Measurements from ENCODE around the gene LRRC61.

The LRRC61 gene

GRCh38 chr7:150358433-150358832 lies 35.3 kb downstream of the LRRC61 start:
- no peak for DNase-seq

- DNase-seq, result no peak
These were observed 36.0 kb downstream of the LRRC61 start for GRCh38 chr7:150358988-150359621.

DNA sequence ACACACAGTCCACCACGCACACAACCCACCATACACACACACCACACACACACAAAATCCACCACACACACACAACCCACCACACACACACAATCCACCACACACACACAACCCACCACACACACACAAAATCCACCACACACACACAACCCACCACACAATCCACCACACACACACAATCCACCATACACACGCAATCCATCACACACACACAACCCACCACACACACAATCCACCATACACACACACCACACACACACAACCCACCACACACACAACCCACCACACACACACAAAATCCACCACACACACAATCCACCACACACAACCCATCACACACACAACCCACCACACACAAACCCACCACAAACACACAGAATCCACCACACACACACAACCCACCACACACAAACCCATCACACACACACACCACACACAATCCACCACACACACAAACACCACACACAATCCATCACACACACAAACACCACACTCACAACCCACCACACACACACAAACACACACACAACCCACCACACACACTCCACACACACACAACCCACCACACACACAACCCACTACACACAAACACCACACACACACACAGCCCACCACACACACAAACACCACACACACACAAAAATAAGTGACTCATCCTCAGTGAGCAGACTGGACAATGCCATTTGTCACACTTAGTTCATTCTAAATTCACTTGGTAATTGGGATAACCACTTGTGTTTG lies 36.6 kb downstream of the LRRC61 start:
- DNase-seq, result no peak

DNA sequence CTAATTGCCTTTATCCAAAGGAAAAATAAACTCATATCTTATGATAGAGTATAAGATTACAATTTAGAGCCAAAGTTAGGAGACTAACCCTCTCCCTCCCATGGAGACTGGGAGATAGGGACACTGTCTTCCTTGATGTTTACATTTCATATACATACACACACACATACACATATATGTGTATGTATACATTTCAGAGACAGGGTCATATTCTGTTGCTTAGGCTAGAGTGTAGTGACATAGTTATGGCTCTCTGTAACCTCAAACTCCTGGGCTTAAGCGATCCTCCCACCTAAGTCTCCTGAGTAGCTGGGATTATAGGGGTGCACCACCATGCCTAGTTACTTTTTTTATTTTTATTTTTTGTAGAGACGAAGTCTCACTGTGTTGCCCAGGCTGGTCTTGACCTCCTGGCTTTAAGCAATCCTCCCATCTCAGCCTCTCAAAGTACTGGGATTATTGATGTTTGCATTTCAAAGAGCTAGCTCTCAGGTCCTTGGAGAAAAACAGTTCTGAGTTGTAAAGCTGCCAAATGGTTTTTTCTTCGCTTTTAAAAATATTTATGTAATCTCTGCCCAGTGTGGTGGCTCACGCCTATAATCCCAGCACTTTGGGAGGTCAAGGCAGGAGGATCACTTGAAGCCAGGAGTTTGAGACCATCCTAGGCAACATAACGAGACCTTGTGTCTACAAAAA lies 37.4 kb downstream of the LRRC61 start:
- no peak for DNase-seq

GRCh38 chr7:150361402-150361801 lies 38.2 kb downstream of the LRRC61 start:
- no peak for DNase-seq

DNA sequence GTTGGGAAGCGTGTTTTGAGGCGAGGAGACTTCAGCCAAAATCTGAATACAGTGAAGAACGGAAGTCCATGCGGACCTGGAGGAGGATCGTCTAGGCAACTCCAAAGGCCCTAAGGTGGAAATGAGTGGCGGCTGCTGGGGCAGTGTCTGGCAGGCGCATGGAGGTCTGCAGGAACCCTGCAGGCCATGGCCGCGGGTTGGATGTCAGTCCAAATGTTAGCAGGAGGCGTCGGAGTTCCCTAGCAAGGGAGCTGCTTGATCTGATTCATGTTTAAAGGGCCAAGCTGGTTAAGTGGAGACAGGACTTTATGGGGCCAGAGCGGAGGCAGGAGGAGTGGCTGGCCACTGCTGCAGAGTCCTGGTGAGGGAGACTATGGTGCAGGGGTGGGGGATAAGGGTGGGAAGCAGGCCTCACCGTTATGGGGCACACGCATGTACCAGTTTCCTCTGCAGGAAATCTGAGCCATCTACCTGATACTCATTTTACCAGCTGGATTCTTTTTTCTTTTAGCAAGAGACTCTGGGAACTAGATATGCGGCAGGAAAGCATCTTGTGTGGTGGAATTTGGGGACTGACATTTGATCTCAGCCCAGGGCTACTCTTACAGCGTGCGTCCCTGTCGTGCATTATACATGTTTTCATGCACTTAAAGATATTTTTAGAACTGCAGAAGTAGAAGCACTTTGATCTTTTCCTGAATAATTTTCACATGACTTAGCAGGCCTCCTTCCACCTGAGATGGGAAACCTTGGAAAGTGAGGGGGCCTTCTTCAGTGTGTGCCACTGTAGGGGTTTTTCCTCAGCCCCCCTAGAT lies 38.9 kb downstream of the LRRC61 start:
- DNase-seq, result no peak

DNA sequence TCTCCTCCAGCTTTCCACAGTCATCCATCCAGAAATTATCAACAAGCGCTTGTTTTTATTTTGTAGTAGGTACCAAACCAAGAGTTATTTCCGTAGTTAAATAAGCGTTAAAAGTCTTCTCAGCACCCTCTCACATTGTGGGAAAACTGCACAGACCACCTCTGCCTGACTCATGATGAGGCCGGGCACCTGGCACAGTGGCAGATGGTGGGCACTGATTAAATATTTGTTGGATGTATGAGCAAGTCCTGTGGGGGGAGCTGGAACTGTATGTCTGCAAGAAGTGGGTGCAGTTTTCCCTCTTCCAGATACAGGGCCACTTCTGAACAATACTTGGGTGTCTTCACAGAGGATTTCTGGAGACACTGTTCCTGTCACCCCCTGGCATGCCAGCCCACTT lies 40.2 kb downstream of the LRRC61 start:
- DNase-seq, result no peak

DNA sequence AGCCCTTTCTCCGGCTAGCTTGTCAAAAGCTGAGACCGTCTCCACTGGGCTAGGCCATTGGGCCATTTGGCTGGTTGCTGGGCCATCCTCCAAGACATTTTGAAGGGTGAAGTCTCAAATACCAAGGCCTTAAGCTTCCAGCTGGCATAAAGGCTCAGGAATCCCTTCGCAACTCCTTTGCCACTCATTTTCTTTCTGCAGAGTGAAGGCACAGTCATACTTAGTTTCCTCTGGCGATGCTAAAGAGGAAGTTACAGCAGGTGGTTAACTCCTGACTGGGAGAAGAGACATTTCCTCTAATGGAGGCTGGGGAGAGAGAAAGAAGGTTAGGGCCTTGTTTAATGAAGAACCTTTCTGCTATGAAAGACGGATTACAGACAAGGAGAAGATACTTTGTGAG lies 40.7 kb downstream of the LRRC61 start:
- no peak for DNase-seq

DNA sequence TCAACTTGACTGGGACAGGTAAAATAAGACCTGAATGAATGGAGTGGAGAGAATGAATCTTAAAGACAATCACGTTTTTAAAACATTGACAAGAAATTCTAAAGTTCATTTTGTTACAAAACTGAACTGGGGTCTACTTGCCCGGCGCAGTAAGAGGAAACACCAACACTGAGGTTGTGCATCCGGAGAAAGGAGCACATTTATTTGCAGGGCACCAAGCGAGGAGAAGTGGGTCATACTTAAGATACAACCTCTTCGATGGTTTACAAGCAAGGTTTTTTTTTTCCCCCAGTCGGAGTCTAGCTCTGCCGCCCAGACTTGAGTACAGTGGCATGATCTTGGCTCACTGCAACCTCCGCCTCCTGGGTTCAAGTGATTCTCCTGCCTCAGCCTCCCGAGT lies 42.0 kb downstream of the LRRC61 start:
- no peak for DNase-seq

DNA sequence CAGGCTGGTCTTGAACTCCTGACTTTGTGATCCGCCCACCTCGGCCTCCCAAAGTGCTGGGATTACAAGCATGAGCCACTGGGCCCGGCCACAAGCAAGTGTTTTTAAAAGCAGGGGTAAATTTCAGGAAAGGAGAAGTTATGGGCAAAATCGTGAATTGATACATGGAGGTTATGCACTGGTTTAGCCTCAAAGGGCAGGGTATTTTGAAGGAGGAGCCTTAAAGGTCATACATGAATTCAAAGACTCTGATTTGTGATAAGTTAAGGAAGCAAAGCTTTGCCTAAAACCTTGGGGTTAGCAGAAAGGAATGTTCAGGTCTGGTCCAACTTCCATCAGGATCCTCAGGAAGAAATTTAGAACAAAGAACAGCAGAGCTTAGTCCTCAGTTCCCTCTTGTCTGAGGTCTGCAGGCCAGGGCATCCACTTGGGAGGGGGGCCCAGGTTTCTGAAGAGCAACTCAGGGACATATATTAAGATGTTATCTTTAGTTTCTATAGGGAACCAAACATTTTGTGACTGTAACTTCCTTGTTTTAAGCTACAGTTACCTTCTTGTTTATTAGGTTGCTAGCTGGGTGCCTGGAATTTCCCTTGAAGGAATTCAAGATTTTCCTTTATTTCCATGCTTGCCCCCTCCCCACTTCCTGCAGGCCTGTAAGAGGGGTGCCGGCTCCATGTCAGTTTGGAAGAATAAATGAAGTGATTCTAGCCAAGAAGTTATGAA lies 42.7 kb downstream of the LRRC61 start:
- no peak for DNase-seq

DNA sequence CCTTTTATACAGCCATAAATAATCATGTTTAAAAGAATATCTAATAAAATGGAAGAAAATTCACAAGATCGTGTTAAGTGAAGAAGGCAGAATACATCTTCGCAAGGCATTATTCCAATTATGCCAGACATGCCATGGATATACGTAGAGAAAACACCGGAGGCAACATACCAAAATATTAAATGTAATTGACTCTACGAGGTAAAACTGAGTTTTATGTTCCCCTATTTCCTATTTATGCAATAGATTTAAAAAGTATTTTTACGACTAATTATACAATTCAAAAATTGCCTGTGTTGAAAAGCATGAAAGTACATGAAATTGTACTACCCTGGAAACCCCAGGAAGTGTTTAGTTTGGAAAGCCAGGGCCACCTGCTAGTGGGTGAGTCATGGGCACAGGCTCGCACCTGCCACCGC lies 44.5 kb downstream of the LRRC61 start:
- no peak for DNase-seq

GRCh38 chr7:150368096-150368883 lies 45.1 kb downstream of the LRRC61 start, which contains the start of gene REPIN1:
TSS of gene REPIN1 (plus strand) at chr7:150368822. CDS start at chr7:150369712, 890 bp downstream.
- DNase-seq, result peak; percentile 89

- DNase-seq, result peak; percentile 86
These were observed 46.0 kb downstream of the LRRC61 start for GRCh38 chr7:150368884-150369747.

- DNase-seq, result no peak
These were observed 46.8 kb downstream of the LRRC61 start for GRCh38 chr7:150369748-150370501.

DNA sequence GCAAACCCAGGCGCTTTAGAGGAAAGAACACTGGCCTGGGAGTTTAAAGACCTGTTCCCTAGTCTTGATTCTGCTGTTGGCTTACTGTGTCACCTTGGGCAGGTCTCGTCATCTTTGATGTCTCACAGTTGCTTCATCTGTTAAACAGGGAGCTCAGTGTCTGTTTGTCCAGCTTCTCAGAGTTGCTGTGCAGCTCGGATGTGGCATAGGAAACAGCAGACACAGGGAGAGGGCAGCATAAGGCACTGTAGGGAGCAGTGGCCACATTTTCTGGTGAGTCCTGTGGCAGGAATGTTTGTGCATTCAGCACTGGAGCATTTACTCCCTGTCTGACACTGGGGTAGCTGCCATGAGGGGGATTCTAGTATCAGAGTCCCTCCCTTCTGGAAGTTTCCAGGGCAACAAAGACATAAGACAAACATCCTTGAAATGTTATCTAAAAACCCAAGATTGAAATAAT lies 47.5 kb downstream of the LRRC61 start:
- no peak for DNase-seq

DNA sequence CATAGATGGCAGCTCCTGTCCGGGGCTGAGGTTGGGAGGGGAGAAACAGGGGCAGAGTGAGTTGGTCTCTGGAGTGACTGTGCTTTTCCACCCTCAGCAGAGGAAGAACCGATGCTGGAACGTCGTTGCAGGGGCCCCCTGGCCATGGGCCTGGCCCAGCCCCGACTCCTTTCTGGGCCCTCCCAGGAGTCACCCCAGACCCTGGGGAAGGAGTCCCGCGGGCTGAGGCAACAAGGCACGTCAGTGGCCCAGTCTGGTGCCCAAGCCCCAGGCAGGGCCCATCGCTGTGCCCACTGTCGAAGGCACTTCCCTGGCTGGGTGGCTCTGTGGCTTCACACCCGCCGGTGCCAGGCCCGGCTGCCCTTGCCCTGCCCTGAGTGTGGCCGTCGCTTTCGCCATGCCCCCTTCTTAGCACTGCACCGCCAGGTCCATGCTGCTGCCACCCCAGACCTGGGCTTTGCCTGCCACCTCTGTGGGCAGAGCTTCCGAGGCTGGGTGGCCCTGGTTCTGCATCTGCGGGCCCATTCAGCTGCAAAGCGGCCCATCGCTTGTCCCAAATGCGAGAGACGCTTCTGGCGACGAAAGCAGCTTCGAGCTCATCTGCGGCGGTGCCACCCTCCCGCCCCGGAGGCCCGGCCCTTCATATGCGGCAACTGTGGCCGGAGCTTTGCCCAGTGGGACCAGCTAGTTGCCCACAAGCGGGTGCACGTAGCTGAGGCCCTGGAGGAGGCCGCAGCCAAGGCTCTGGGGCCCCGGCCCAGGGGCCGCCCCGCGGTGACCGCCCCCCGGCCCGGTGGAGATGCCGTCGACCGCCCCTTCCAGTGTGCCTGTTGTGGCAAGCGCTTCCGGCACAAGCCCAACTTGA lies 48.2 kb downstream of the LRRC61 start:
- no peak for DNase-seq

DNA sequence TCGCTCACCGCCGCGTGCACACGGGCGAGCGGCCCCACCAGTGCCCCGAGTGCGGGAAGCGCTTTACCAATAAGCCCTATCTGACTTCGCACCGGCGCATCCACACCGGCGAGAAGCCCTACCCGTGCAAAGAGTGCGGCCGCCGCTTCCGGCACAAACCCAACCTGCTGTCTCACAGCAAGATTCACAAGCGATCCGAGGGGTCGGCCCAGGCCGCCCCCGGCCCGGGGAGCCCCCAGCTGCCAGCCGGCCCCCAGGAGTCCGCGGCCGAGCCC lies 48.8 kb downstream of the LRRC61 start:
- DNase-seq, result no peak

DNA sequence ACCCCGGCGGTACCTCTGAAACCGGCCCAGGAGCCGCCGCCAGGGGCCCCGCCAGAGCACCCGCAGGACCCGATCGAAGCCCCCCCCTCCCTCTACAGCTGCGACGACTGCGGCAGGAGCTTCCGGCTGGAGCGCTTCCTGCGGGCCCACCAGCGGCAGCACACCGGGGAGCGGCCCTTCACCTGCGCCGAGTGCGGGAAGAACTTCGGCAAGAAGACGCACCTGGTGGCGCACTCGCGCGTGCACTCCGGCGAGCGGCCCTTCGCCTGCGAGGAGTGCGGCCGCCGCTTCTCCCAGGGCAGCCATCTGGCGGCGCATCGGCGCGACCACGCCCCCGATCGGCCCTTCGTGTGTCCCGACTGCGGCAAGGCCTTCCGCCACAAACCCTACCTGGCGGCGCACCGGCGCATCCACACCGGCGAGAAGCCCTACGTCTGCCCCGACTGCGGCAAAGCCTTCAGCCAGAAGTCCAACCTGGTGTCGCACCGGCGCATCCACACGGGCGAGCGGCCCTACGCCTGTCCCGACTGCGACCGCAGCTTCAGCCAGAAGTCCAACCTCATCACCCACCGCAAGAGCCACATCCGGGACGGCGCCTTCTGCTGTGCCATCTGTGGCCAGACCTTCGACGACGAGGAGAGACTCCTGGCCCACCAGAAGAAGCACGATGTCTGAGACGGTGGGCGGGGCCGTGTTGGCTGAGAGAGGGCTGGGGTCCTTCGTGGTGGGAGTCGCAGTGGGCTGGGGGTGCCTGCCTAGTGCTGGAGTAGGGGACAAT lies 49.3 kb downstream of the LRRC61 start:
- no peak for DNase-seq
